ENCODE results near the gene CAMTA1. TPM values are rescaled to one million over a fixed set of nuclear protein-coding genes. Genes with fewer than 3 reads are reported as not detected.

The CAMTA1 gene
- polyA plus RNA-seq, 1 of the 3 experiments (the other 2 are of a cell fraction) = 63.1 TPM

DNA sequence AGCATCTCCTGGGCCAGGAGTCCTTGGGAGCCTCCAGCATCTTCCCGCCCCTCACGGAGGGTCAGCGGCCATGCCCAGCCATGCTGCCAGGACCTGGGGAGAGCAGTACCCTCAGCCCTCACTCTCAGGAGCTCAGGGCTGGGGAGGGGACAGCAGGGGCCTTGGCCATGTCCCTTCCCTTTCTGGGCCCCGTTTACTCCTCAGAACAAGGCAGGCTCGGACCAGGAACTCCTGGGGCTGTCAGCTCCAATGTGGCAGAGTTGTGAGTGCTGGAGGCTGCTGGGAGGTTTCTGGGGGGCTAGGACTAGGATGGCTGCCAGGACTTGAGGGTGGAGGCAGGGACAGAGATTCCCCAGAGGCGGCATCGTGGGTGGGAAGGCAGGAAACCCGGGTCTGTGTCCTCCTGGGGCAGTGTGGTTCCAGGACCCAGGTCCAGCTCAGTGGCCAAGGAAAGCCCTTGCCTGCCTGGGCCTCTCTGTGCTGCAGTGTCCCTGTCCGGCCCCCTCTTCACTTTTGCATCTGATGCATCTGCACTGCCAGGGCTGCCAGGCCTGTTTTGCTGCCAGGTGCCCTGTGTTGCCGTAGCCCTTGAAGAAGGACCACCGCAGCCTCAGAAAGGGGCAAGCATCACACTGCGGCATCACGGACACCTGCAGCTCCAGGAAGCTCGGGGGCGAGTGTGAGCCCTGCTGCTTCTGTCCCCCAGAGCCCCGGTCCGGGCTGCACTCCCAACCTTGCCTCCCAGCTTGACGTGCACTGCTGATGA lies 223.9 kb downstream of the CAMTA1 start:
- DNase-seq = no peak
- Histone ChIP-seq H3K36me3 (replicated peaks in 1 of 2; ENCODE audit: control insufficient read depth in 1 of 2, insufficient read depth in 2 of 2, low read length in 1 of 2) (no peaks in the 10 kb centered on the region), H3K79me2 (ENCODE audit: insufficient read depth) (no peaks in the 10 kb centered on the region), H3K4me1 (ENCODE audit: control insufficient read depth in 1 of 2, insufficient read depth in 2 of 2, low read depth in 1 of 2, low read length in 1 of 2) (no peaks in the 10 kb centered on the region), H3K4me3 (ENCODE audit: low read depth in 2 of 2, low read length in 1 of 2) (no peak overlapping the region), H3K9me3 (no peaks in the 10 kb centered on the region), H3K9me2 (no peaks in the 10 kb centered on the region), H3K27ac (ENCODE audit: low read depth in 2 of 2, low read length in 1 of 2) (no peak overlapping the region), H3K9ac (no peak overlapping the region), H4K20me1 (ENCODE audit: insufficient read depth) (no peaks in the 10 kb centered on the region), H3K27me3 (ENCODE audit: insufficient read depth) (no peaks in the 10 kb centered on the region), H3K4me2 (no peak overlapping the region), H2AFZ (ENCODE audit: low read depth) (no peak overlapping the region), H3F3A (replicated peaks; ENCODE audit: insufficient read depth) (no peaks in the 10 kb centered on the region)
- WGBS (ENCODE audit: low lambda C conversion rate) = 20% methylated on average over 2 of the region's 18 CpGs
- CTCF ChIA-PET = interaction anchor here (1.0 to 2.8 kb wide), 3 partner anchors 34 to 870 kb away, joined by 3 to 14 read pairs (median 3); no protein-coding TSS in a partner anchor
- TF ChIP-seq YY1 (IDR thresholded peaks at IDR 0.05; ENCODE audit: low read depth) (no peak), FOXM1 (IDR thresholded peaks at IDR 0.05; ENCODE audit: low read depth) (no peak), ELF1 (IDR thresholded peaks at IDR 0.05) (no peak), RXRA (IDR thresholded peaks at IDR 0.05; ENCODE audit: borderline replicate concordance, low read depth) (no peak), MEF2A (IDR thresholded peaks at IDR 0.05; ENCODE audit: borderline replicate concordance, low read depth) (no peak), RFX5 (IDR thresholded peaks at IDR 0.05; ENCODE audit: low read length) (no peak), TEAD4 (IDR thresholded peaks at IDR 0.05; ENCODE audit: borderline replicate concordance, insufficient read depth) (no peak), NFIC (IDR thresholded peaks at IDR 0.05; ENCODE audit: borderline replicate concordance) (no peak), TCF12 (IDR thresholded peaks at IDR 0.05) (no peak), FOXJ3 (CRISPR knock-in tag; IDR thresholded peaks at IDR 0.05) (no peak), SMC3 (IDR thresholded peaks at IDR 0.05; ENCODE audit: low read depth, low read length) (no peak), RAD21 (IDR thresholded peaks at IDR 0.05; ENCODE audit: low read length) (no peak)
- TF ChIP-seq, protein P1, sequence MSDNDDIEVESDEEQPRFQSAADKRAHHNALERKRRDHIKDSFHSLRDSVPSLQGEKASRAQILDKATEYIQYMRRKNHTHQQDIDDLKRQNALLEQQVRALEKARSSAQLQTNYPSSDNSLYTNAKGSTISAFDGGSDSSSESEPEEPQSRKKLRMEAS (IDR thresholded peaks at IDR 0.05; ENCODE audit: low read depth) = no peak
- TF ChIP-seq, protein P2, sequence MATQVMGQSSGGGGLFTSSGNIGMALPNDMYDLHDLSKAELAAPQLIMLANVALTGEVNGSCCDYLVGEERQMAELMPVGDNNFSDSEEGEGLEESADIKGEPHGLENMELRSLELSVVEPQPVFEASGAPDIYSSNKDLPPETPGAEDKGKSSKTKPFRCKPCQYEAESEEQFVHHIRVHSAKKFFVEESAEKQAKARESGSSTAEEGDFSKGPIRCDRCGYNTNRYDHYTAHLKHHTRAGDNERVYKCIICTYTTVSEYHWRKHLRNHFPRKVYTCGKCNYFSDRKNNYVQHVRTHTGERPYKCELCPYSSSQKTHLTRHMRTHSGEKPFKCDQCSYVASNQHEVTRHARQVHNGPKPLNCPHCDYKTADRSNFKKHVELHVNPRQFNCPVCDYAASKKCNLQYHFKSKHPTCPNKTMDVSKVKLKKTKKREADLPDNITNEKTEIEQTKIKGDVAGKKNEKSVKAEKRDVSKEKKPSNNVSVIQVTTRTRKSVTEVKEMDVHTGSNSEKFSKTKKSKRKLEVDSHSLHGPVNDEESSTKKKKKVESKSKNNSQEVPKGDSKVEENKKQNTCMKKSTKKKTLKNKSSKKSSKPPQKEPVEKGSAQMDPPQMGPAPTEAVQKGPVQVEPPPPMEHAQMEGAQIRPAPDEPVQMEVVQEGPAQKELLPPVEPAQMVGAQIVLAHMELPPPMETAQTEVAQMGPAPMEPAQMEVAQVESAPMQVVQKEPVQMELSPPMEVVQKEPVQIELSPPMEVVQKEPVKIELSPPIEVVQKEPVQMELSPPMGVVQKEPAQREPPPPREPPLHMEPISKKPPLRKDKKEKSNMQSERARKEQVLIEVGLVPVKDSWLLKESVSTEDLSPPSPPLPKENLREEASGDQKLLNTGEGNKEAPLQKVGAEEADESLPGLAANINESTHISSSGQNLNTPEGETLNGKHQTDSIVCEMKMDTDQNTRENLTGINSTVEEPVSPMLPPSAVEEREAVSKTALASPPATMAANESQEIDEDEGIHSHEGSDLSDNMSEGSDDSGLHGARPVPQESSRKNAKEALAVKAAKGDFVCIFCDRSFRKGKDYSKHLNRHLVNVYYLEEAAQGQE (IDR thresholded peaks at IDR 0.05; ENCODE audit: low read depth, low read length) = no peak
- POLR2A ChIA-PET = no interaction called here
